GM12865 (cell line): ENCODE measurements around the gene CHADL.

Source experiments
- DNase-seq: peaks from one replicate; pipeline ENCODE4 v3.0.0; 2010; ENCODE audit warnings: low read depth
- H3K4me3 ChIP-seq: 2 replicates; pipeline ENCODE4 v1.5.1; 2011; ENCODE audit warnings: mild to moderate bottlenecking, low read depth, low read length, control low read depth
- TF ChIP-seq, protein P1 (sequence below): IDR thresholded peaks from 2 replicates; pipeline ENCODE4 v1.5.1; 2011; ENCODE audit warnings: low read length, control low read depth, low read depth, inconsistent platforms; ENCODE audit not compliant: insufficient read depth; ENCODE audit errors: missing control alignments

The CHADL gene

DNA sequence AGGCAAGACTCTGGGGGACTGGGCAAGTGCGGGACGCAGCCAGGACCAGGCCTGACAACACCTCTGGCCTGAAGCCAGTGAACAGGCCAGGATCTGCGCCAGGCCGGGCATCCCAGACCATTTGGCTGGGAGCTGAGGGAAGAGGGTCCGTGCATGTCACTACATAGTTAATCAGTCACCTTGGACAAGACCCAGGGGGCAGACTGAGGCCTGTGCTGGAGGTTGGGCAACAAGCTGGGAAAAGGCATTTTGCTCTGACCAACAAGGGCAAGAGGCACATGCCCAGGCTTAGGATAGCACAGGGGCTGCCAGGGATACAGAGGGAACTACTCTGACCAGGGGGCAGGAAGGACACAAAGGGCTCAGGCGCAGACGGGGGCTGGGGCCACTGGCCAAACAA lies 7.0 kb upstream of the CHADL start:
- no peak for DNase-seq
- H3K4me3 ChIP-seq, result no peak overlapping the region
- TF ChIP-seq, protein P1, sequence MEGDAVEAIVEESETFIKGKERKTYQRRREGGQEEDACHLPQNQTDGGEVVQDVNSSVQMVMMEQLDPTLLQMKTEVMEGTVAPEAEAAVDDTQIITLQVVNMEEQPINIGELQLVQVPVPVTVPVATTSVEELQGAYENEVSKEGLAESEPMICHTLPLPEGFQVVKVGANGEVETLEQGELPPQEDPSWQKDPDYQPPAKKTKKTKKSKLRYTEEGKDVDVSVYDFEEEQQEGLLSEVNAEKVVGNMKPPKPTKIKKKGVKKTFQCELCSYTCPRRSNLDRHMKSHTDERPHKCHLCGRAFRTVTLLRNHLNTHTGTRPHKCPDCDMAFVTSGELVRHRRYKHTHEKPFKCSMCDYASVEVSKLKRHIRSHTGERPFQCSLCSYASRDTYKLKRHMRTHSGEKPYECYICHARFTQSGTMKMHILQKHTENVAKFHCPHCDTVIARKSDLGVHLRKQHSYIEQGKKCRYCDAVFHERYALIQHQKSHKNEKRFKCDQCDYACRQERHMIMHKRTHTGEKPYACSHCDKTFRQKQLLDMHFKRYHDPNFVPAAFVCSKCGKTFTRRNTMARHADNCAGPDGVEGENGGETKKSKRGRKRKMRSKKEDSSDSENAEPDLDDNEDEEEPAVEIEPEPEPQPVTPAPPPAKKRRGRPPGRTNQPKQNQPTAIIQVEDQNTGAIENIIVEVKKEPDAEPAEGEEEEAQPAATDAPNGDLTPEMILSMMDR, result no peak

DNA sequence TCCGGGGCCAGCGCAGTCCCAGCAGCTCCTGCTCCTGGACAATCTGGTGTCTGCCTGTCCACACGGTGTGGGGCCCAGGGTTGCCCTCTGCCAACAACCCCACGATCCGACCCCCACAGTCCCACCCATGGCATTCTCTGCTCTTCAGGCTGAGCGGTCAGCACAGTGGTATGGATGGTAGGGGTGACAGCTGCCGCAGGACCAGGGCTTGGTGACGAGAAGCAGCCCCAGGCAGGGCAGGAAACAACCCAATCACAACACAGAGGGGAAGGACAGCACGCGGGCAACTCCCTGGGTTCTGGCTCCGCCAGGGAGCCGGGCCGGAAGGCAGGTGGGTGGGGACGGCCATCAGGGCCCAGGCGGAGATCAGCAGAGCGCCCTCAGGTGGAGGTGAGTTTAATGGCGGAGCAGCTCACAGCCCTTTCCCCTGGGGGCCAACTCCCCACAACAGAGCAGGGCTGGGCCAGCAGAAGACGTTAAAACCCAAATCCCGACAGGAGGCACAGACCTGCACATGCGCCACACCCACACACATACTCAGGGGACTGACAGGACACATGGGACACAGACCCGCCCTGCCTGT lies 5.3 kb upstream of the CHADL start:
- H3K4me3 ChIP-seq, result no peak overlapping the region
- DNase-seq, result no peak

DNA sequence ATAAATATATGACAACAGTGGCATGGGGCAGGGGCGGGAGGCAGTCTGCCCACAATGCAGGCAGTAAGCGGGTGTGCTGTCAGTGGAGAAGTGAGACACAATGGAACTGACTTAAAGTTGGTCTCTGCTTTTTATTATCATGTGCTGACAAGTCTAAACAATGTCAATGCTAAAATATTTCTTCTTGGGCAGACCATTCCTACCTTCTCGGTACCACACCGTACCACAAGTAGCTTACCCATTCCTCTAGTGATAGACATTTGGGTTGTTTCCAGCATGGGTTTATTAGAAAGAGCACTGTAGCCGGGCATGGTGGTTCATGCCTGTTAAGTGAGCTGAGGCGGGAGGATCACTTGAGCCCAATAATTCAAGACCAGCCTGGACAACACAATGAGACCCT lies 2.6 kb upstream of the CHADL start:
- H3K4me3 ChIP-seq, result no peak overlapping the region
- DNase-seq, result no peak
- TF ChIP-seq, protein P1, result no peak

More for the DNA sequence above, 5.3 kb upstream of the CHADL start:
- TF ChIP-seq, protein P1, result no peak

DNA sequence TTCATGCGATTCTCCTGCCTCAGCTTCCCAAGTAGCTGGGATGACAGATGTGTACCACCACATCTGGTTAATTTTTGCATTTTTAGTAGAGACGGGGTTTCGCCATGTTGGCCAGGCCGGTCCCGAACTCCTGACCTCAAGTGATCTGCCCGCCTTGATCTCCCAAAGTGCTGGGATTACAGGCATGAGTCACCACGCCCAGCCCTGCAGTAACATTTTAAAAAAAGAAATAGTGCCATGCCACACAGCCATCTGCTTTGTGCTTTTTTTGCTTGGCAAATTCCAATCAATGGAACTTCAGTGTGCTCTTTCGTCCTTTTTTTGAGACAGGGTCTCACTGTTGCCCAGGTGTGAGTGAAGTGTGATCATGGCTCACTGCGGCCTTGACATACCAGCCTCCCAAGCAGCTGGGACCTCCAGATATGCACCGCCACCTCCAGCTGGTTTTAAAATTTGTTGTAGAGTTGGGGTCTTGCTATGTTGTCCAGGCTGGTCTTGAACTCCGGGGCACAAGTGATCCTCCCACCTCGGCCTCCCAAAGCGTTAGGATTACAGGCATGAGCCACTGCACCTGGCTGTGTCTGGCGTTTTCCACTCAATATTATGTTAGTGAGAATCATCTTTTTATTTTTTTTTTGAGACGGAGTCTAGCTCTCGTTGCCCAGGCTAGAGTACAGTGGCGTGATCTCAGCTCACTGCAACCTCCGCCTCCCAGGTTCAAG lies 1.8 kb upstream of the CHADL start:
- no peak for DNase-seq
- H3K4me3 ChIP-seq, result no peak overlapping the region
- TF ChIP-seq, protein P1, result no peak

DNA sequence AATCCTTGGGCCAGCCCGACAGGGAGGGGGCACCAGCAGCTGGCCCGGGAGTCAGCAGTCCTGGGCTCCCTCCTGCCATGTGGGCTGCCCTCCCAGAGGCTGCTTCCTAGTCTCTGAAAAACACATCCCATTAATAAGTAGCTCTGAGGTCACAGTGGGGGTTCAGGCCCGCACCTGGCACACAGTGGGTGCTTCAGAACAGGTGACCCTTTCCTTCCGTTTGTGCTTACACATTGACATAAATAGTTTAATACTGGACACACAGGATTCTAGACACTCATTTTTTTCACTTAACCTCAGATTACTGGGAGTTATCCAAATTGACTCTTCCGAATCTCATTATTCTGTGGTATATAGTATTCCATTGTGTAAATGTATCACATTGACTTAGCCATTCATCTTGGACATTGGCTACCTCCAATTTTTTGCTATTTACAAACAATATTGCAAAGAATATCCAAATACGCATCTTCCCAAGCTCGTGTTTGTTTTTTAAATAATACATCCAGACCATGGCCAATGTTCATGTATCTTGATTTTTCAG lies 474 bp upstream of the CHADL start:
- TF ChIP-seq, protein P1, result no peak
- H3K4me3 ChIP-seq, result no peak overlapping the region
- DNase-seq, result no peak

DNA sequence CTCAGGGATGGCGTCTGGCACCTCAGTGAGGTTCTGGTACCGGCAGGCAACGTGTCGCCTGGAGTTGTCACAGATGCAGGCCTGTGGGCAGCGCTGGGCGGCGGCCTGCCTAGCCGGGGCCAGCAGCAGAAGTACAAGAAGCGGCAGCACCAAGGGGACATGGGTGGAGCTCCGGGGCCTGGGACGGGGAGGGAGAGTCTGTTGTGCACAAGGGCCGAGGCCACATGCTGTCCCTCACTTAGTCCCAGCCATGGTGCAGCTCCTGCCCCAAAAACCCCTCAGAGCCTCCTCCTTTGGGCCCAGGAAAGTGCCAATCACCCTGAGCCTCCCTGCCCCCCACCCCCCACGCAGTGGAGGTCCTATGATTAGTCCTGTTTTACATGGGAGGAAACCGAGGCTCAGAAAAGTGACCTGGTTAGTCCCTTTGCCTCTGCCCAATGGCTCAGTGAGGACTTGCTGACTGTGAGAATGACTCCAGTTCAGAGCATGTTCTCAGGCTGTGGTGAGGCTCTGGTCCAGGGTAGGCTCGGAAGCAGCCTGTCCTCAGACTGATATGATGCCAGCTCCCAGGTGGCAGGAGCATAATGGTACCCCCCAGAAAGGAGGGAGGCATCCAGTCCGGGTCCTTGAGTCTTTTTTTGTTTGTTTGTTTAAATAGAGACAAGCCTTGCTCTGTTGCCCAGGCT lies 1.1 kb downstream of the CHADL start:
- TF ChIP-seq, protein P1, result no peak

More for the DNA sequence above, 1.1 kb downstream of the CHADL start:
- no peak overlapping the region for H3K4me3 ChIP-seq
- no peak for DNase-seq
